Left lung (tissue), 10 donors: ENCODE data around the gene RSPH4A. TPM values are rescaled to one million over a fixed set of nuclear protein-coding genes. Genes with fewer than 3 reads are reported as not detected.

Source experiments
- ATAC-seq: fragments of 200-7000 bp; cut with Tn5 transposase; one replicate; pipeline ENCODE4 v1.9.1; 2020; ENCODE audit warnings: moderate library complexity
- DNase-seq, 4 donors: peaks; one replicate each; pipeline ENCODE4 v3.0.0-alpha.2; 2013 to 2020
- H3K27ac ChIP-seq, 2 donors: fragments of 200-600 bp; sonication (generic) in 1 of 2; one replicate each; pipeline versions ENCODE4 v1.5.0 to v1.8.0; 2020 to 2021
- H3K27me3 ChIP-seq, 2 donors: fragments of 200-600 bp; sonication (generic) in 1 of 2; one replicate each; pipeline versions ENCODE4 v1.5.0 to v1.8.0; 2020 to 2021
- H3K36me3 ChIP-seq, 2 donors: fragments of 200-600 bp; sonication (generic) in 1 of 2; one replicate each; pipeline versions ENCODE4 v1.5.0 to v1.8.0; 2020 to 2021
- H3K4me1 ChIP-seq, 2 donors: fragments of 200-600 bp; one replicate each; pipeline ENCODE4 v1.8.0; 2021
- H3K4me3 ChIP-seq, 2 donors: fragments of 200-600 bp; sonication (generic) in 1 of 2; one replicate each; pipeline versions ENCODE4 v1.5.0 to v1.8.0; 2020 to 2021; ENCODE audit warnings: mild to moderate bottlenecking in 1 of 2
- H3K9me3 ChIP-seq, 2 donors: fragments of 200-600 bp; sonication (generic) in 1 of 2; one replicate each; pipeline versions ENCODE4 v1.5.0 to v1.8.0; 2020 to 2021
- CTCF ChIP-seq, 2 donors: fragments of 200-600 bp; sonication (generic) in 1 of 2; IDR thresholded peaks; one replicate each; pipeline versions ENCODE4 v1.5.0 to v1.8.0; 2021; ENCODE audit warnings: antibody characterized with exemption in 2 of 2
- intact Hi-C, 2 donors: fragments of 100-400 bp; cut with DNase I; formaldehyde crosslinking; loops; one replicate each; pipeline versions ENCODE4 v1.11.2 to v1.14.2; 2022
- polyA plus RNA-seq, 6 donors: library from polyadenylated mRNA; unstranded; fragments of 120-200 nt; gene quantifications; one replicate each; pipeline ENCODE4 v1.2.1, GENCODE V29; 2013; ENCODE audit not compliant: insufficient read length in 6 of 6
- total RNA-seq, 2 donors: library from RNA; stranded (reverse); fragmentation: NEBNext Ultra II Directional; extraction: Animal tissue kit (Norgen Biotek cat#: 25700); gene quantifications; one replicate each; pipeline ENCODE4 v1.2.1, GENCODE V29; 2021
- donor health status: DM: no; HTN: yes; CAD: no.
- donor health status: DM: no; HTN: no; CAD: no.

The RSPH4A gene
- total and polyA plus RNA-seq, 8 donors: 0.15 to 11.3 (median 7.5) TPM

DNA sequence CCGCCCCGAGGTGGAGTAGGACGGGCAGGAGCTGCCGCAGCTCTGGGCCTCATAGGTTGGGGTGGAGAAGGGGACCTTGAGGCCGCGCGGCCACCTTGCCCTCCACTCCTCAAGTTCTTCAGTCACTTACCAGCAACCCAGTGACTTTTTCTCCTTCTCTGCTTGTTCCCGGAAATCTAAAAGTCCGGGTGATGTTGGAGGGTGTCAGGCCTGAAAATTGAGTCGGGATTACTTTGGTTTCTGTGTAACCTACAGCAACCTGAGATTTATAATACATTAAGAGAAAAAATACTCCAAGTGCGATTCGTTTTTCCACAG, 44.6 kb upstream of the RSPH4A start:
- Histone ChIP-seq H3K4me1 (peaks cover 9 to 43% of the 10 kb centered on the region in 2 donors), H3K9me3 (no peaks in the 10 kb centered on the region), H3K27me3 (no peaks in the 10 kb centered on the region), H3K27ac (peak overlapping the region; percentile 85 to 92), H3K36me3 (peaks cover 0 to 10% of the 10 kb centered on the region in 2 donors), H3K4me3 (peak overlapping the region; percentile 76 to 77)
- no peak for ATAC-seq
- intact Hi-C loops: no loop called here
- no peak for TF ChIP-seq CTCF (IDR thresholded peaks at IDR 0.05)
- DNase-seq: no peak

- no peaks in the 10 kb centered on the region for H3K9me3 ChIP-seq
- no peak for TF ChIP-seq CTCF (IDR thresholded peaks at IDR 0.05)
- H3K27me3 ChIP-seq: no peaks in the 10 kb centered on the region
- DNase-seq (peak in 1 of 4 donors; percentile 28), ATAC-seq (peak; percentile 51)
- H3K4me3 ChIP-seq: peak overlapping the region; percentile 76 to 77
- intact Hi-C loops: no loop called here
- peaks cover 9 to 44% of the 10 kb centered on the region in 2 donors for H3K4me1 ChIP-seq
- H3K27ac ChIP-seq: peak overlapping the region; percentile 85 to 92
- H3K36me3 ChIP-seq: peaks cover 0 to 14% of the 10 kb centered on the region in 2 donors
Measured at GRCh38 chr6:116572162-116572561, 44.1 kb upstream of the RSPH4A start.

DNA sequence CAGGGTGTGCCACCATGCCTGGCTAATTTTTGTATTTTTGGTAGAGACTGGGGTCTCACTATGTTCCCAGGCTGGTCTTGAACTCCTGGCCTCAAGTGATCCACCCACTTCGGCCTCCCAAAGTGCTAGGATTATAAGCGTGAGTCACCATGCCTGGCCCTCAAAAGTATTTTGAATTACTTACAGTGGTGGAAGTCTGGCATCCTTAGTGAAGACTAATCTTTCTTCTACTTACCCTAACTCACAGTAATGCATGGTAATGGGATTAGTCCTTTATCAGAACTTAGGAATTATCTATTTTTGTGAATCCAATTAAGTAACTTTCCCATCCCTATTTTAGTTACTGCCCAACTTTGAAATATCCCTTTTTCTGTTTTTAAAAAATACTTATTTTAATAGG, 41.1 kb upstream of the RSPH4A start:
- Histone ChIP-seq H3K4me1 (peaks cover 12 to 39% of the 10 kb centered on the region in 2 donors), H3K27me3 (no peaks in the 10 kb centered on the region), H3K9me3 (no peaks in the 10 kb centered on the region), H3K36me3 (peaks cover 0 to 14% of the 10 kb centered on the region in 2 donors), H3K27ac (no peak overlapping the region), H3K4me3 (no peak overlapping the region)
- no peak for DNase-seq
- ATAC-seq: no peak
- intact Hi-C loops: no loop called here
- no peak for TF ChIP-seq CTCF (IDR thresholded peaks at IDR 0.05)

DNA sequence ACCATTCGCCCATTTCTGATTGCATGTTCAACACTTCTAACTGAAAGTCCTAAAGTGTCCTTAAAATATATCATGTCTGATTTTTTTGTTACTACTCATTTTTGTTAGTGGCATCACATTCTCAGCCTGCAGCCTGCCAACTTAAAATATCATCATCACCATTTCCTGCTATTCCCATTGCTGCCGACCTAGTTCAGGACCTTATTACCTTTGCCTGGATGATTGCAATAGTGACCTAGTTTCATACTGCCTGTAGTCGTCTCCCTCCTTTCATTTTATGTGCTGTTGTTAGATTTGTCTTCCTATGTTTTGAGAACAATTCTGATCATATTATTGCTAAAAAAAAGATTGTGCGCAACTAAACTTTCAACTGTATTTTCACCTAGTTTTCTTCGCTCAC, 38.8 kb upstream of the RSPH4A start:
- Histone ChIP-seq H3K27ac (no peak overlapping the region), H3K4me3 (no peak overlapping the region), H3K9me3 (no peaks in the 10 kb centered on the region), H3K36me3 (peaks cover 0 to 21% of the 10 kb centered on the region in 2 donors), H3K4me1 (peaks cover 11 to 30% of the 10 kb centered on the region in 2 donors), H3K27me3 (no peaks in the 10 kb centered on the region)
- ATAC-seq (no peak), DNase-seq (no peak)
- intact Hi-C loops: no loop called here
- no peak for TF ChIP-seq CTCF (IDR thresholded peaks at IDR 0.05)

GRCh38 chr6:116578335-116578734, 37.9 kb upstream of the RSPH4A start:
- DNase-seq: no peak
- no peak for ATAC-seq
- no peak for TF ChIP-seq CTCF (IDR thresholded peaks at IDR 0.05)
- Histone ChIP-seq H3K4me1 (peaks cover 3 to 22% of the 10 kb centered on the region in 2 donors), H3K36me3 (peaks cover 0 to 27% of the 10 kb centered on the region in 2 donors), H3K9me3 (no peaks in the 10 kb centered on the region), H3K4me3 (no peak overlapping the region), H3K27ac (no peak overlapping the region), H3K27me3 (no peaks in the 10 kb centered on the region)
- intact Hi-C loops: no loop called here
